ENCODE results near the gene RS1.

The RS1 gene

GRCh38 chrX:18591834-18592233 is 80.1 kb downstream of the RS1 start:
- TF ChIP-seq POLR2AphosphoS5 (IDR thresholded peaks at IDR 0.05; ENCODE audit: low read depth) = no peak
- TF ChIP-seq, protein P1, sequence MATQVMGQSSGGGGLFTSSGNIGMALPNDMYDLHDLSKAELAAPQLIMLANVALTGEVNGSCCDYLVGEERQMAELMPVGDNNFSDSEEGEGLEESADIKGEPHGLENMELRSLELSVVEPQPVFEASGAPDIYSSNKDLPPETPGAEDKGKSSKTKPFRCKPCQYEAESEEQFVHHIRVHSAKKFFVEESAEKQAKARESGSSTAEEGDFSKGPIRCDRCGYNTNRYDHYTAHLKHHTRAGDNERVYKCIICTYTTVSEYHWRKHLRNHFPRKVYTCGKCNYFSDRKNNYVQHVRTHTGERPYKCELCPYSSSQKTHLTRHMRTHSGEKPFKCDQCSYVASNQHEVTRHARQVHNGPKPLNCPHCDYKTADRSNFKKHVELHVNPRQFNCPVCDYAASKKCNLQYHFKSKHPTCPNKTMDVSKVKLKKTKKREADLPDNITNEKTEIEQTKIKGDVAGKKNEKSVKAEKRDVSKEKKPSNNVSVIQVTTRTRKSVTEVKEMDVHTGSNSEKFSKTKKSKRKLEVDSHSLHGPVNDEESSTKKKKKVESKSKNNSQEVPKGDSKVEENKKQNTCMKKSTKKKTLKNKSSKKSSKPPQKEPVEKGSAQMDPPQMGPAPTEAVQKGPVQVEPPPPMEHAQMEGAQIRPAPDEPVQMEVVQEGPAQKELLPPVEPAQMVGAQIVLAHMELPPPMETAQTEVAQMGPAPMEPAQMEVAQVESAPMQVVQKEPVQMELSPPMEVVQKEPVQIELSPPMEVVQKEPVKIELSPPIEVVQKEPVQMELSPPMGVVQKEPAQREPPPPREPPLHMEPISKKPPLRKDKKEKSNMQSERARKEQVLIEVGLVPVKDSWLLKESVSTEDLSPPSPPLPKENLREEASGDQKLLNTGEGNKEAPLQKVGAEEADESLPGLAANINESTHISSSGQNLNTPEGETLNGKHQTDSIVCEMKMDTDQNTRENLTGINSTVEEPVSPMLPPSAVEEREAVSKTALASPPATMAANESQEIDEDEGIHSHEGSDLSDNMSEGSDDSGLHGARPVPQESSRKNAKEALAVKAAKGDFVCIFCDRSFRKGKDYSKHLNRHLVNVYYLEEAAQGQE (IDR thresholded peaks at IDR 0.05; ENCODE audit: insufficient replicate concordance, low read depth) = no peak
- Histone ChIP-seq H3K4me3 (replicated peaks; ENCODE audit: insufficient read depth, low read length) (no peak overlapping the region), H3K27ac (replicated peaks) (no peak overlapping the region), H3K27me3 (ENCODE audit: insufficient read depth, poor library complexity, severe bottlenecking) (peaks cover 10% of the 10 kb centered on the region)
- DNase-seq (ENCODE audit: low read depth in 1 of 2, low spot score in 1 of 2) = no peak
